DOHH2 (cell line): ENCODE results near the gene BDNF.

Source experiments
- CTCF ChIP-seq: fragments of 200-600 bp; sonication (generic); IDR thresholded peaks from one replicate; pipeline ENCODE4 v1.5.1; 2014; ENCODE audit warnings: antibody characterized with exemption, mild to moderate bottlenecking, low read depth, low read length; ENCODE audit not compliant: poor library complexity, severe bottlenecking
- EZH2phosphoT487 ChIP-seq: fragments of 200-600 bp; sonication (generic); IDR thresholded peaks from 2 replicates; pipeline ENCODE4 v1.6.1; 2017; ENCODE audit warnings: borderline replicate concordance, mild to moderate bottlenecking, antibody characterized with exemption, low read length, moderate library complexity, mixed read lengths

GRCh38 chr11:27720277-27720830 is 20.1 kb upstream of the BDNF start:
- TF ChIP-seq CTCF (no peak), EZH2phosphoT487 (no peak)
